Testis (tissue), 3 donors: ENCODE results near the gene HRH3. TPM values are rescaled to one million over a fixed set of nuclear protein-coding genes. Genes with fewer than 3 reads are reported as not detected.
A peak's percentile ranks its signal among the peaks of the same experiment; 100 is the strongest.

Experiments used
- DNase-seq: peaks from one replicate; pipeline ENCODE4 v3.0.0-alpha.2; 2019
- H3K27ac ChIP-seq, 2 donors: fragments of 200-600 bp; sonication (generic); one replicate each; pipeline ENCODE4 v1.5.1; 2019
- H3K27me3 ChIP-seq: fragments of 200-600 bp; sonication (generic); one replicate; pipeline ENCODE4 v1.5.1; 2019
- H3K36me3 ChIP-seq: fragments of 200-600 bp; sonication (generic); one replicate; pipeline ENCODE4 v1.5.1; 2017; ENCODE audit warnings: low read depth; ENCODE audit errors: missing control alignments
- H3K4me1 ChIP-seq: fragments of 200-600 bp; sonication (generic); one replicate; pipeline ENCODE4 v1.5.1; 2019
- H3K4me3 ChIP-seq, 2 donors: fragments of 200-600 bp; sonication (generic); one replicate each; pipeline ENCODE4 v1.5.1; 2017 to 2019
- H3K9me3 ChIP-seq: fragments of 200-600 bp; sonication (generic); one replicate; pipeline ENCODE4 v1.5.1; 2017
- POLR2A ChIP-seq: fragments of 450-650 bp; IDR thresholded peaks from one replicate; pipeline ENCODE4 v1.6.1; 2017; ENCODE audit warnings: antibody characterized with exemption, mild to moderate bottlenecking, moderate library complexity
- WGBS, 2 donors: methylation state at CpG; one replicate each; pipeline ENCODE4 v1.1.5; 2018; 5-methylcytosine and 5-hydroxymethylcytosine counted together
- intact Hi-C: fragments of 100-400 bp; cut with DNase I; formaldehyde crosslinking; loops from one replicate; pipeline ENCODE4 v1.15.1; 2023; ENCODE audit warnings: low total_unique reads
- polyA plus RNA-seq: library from polyadenylated mRNA; stranded (reverse); fragments of 350-450 nt; fragmentation: Illumina TruSeq; extraction: RNeasy Lipid Tissue Mini Kit (QIAGEN cat#74804); gene quantifications from one replicate; pipeline ENCODE4 v1.2.3, GENCODE V29; 2014; ENCODE audit warnings: low read depth, low replicate concordance; ENCODE audit not compliant: insufficient read depth
- total RNA-seq, 2 donors: library from RNA; depleted of rRNA; stranded (reverse); fragments of >200 nt; gene quantifications; one replicate each; pipeline ENCODE4 v1.2.3, GENCODE V29; 2016
- TF ChIP-seq, protein P1 (sequence below), 3 experiments: fragments of 450-650 bp in 2 of 3; fragments of 200-600 bp in 1 of 3; sonication (generic) in 1 of 3; IDR thresholded peaks; one replicate each; pipeline ENCODE4 v1.5.1; 2016 to 2019; ENCODE audit warnings: antibody characterized with exemption in 3 of 3, mild to moderate bottlenecking in 2 of 3, moderate library complexity in 1 of 3

HRH3 gene
- total and polyA plus RNA-seq, 3 donors from 2014 or later = 0.67 to 2.5 (median 1.1) TPM

DNA sequence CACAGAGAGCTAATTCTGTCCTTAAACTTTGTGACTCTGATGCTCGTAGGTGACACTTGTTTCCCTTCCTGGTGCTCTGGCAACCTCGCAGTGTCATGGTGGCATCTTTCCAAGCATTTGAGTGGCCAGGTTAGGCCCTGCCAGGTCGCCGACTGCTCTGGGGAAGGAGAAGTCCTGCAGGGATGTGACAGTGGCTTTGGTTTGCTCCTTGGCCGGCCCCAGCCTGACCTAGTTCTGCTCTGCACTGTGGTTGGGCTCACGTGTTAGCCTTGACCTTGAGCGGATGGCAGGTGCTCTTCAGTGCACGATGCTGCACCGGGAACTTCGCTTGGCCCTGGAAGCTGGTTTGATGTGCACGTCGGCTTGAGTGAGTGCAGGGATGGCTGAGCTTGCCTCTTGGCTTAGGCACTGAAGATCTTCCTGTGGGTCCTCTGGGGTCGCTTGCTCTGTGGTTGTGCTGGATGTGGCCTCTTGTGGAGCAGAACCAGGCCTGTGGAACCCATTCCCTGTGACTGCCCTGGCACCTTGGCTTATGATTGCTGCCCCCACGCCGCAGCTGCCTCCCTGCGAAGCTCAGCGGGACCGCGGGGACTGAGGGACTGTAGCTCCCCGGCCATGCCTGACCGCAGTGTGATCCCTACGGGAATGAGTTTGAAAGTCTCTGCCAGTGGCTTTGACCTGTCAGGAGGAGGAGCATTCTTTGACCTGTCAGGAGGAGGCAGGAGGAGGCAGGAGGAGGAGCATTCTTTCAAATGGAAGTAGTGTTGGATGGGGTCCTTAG, 27.0 kb upstream of the HRH3 start:
- whole genome bisulfite sequencing, 2 donors = 32 to 41% methylated on average over 22 of the region's 22 CpGs
- Histone ChIP-seq H3K9me3 (no peaks in the 10 kb centered on the region), H3K4me3 (no peak overlapping the region), H3K4me1 (peaks cover 22% of the 10 kb centered on the region), H3K36me3 (no peaks in the 10 kb centered on the region), H3K27me3 (no peaks in the 10 kb centered on the region), H3K27ac (no peak overlapping the region)
- intact Hi-C loops = no loop called here
- TF ChIP-seq, protein P1, sequence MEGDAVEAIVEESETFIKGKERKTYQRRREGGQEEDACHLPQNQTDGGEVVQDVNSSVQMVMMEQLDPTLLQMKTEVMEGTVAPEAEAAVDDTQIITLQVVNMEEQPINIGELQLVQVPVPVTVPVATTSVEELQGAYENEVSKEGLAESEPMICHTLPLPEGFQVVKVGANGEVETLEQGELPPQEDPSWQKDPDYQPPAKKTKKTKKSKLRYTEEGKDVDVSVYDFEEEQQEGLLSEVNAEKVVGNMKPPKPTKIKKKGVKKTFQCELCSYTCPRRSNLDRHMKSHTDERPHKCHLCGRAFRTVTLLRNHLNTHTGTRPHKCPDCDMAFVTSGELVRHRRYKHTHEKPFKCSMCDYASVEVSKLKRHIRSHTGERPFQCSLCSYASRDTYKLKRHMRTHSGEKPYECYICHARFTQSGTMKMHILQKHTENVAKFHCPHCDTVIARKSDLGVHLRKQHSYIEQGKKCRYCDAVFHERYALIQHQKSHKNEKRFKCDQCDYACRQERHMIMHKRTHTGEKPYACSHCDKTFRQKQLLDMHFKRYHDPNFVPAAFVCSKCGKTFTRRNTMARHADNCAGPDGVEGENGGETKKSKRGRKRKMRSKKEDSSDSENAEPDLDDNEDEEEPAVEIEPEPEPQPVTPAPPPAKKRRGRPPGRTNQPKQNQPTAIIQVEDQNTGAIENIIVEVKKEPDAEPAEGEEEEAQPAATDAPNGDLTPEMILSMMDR (IDR thresholded peaks at IDR 0.05) = no peak
- no peak for TF ChIP-seq POLR2A
- peak; percentile 79 for DNase-seq

DNA sequence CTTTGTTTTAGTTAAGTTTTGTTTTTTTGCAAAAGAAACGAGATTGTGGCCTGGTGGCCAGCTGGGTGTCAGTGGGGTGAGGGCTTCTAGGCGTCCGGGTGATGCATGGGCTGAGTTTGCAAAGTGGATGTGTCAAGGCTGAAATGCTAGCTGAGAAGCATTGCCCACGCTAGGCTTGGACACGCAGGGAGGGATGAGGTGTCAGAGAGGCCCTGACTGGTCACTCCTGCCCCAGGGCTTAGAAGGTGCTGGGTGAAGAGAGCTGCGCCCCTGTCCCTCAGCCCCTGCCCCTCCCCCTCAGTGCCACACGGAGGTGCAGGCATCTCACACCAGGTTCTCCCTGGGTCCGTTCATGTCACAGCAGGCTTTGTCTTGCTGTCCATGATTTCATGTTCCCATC, 26.4 kb upstream of the HRH3 start:
- 66 to 86% methylated on average over 8 of the region's 8 CpGs for WGBS, 2 donors
- no peaks in the 10 kb centered on the region for H3K27me3 ChIP-seq
- intact Hi-C loops = no loop called here
- H3K9me3 ChIP-seq = no peaks in the 10 kb centered on the region
- H3K4me1 ChIP-seq = peaks cover 22% of the 10 kb centered on the region
- H3K4me3 ChIP-seq = no peak overlapping the region
- no peaks in the 10 kb centered on the region for H3K36me3 ChIP-seq
- no peak for DNase-seq
- H3K27ac ChIP-seq = no peak overlapping the region
- no peak for TF ChIP-seq POLR2A
- TF ChIP-seq, protein P1 (IDR thresholded peaks at IDR 0.05) = no peak

DNA sequence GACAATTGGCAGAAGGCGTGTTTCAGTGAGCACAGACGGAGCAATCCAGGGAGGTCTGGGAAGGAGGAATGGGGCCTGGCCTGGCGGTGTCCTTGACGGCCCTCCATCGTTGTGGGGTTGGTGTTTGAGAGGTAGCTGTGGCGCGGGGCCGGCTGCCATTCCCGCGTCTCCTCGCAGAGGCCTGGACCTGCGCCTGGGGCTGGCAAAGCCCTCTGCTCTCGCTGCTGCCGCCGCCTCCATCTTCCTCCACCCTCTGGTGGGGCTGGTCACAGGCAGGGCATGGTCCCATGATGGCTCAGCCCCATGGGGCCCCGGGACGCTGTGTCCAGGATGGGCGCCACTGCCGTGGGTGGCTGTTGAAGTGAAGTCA, 25.8 kb upstream of the HRH3 start:
- peaks cover 22% of the 10 kb centered on the region for H3K4me1 ChIP-seq

DNA sequence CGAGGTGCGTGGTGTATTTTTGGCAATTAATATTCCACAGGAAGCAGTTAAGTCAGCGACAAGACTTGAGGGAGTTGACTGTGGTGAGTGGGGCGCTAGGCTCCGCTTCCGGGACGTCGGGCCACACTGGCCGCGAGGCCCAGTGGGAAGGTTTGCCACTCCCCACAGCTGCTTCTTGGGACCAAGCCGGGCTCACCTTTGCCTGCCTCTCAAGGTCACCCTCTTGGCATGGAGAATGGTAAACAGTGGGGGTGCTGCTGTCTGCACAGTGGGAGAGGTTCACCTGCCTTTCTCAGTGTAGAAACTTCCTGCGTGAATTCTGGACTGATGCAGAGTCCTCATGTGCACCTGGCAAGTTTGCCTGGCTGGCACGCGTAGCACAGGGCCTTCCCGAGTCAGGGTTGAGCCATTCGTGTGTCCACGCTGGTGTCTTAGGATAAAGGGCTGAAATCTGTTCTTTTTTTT, 24.6 kb upstream of the HRH3 start:
- Histone ChIP-seq H3K27ac (no peak overlapping the region), H3K4me1 (peaks cover 27% of the 10 kb centered on the region), H3K27me3 (no peaks in the 10 kb centered on the region), H3K9me3 (no peaks in the 10 kb centered on the region), H3K36me3 (no peaks in the 10 kb centered on the region), H3K4me3 (no peak overlapping the region)
- no peak for TF ChIP-seq POLR2A
- TF ChIP-seq, protein P1 (IDR thresholded peaks at IDR 0.05) = no peak
- intact Hi-C loops = no loop called here
- WGBS, 2 donors = 50 to 58% methylated on average over 17 of the region's 17 CpGs
- DNase-seq = no peak

More for the DNA sequence above, 25.8 kb upstream of the HRH3 start:
- no peak overlapping the region for H3K27ac ChIP-seq
- no peaks in the 10 kb centered on the region for H3K9me3 ChIP-seq
- H3K4me3 ChIP-seq = no peak overlapping the region
- H3K27me3 ChIP-seq = no peaks in the 10 kb centered on the region
- TF ChIP-seq POLR2A = no peak
- TF ChIP-seq, protein P1 (IDR thresholded peaks at IDR 0.05) = no peak
- no peak for DNase-seq
- H3K36me3 ChIP-seq = no peaks in the 10 kb centered on the region
- intact Hi-C loops = no loop called here
- WGBS, 2 donors = 91 to 92% methylated on average over 19 of the region's 19 CpGs
